WTC11 (cell line): ENCODE measurements around the gene ELP4. TPM values are rescaled to one million over a fixed set of nuclear protein-coding genes. Genes with fewer than 3 reads are reported as not detected.

ENCODE experiments used
- ATAC-seq: fragments of 200-7000 bp; cut with Tn5 transposase; 2 replicates; pipeline ENCODE4 v1.10.0; 2021; ENCODE audit warnings: mild to moderate bottlenecking, moderate library complexity
- CTCF ChIA-PET: fragments of 300-600 bp; sonication (Branson Sonifier 250); formaldehyde crosslinking; loops from one replicate; lab custom pipeline; 2021; ENCODE audit warnings: antibody characterized with exemption; lab: Charles Lee
- POLR2A ChIA-PET: fragments of 350-600 bp; sonication (Branson Sonifier 250); formaldehyde crosslinking; loops from one replicate; lab custom pipeline; 2021; ENCODE audit warnings: antibody characterized with exemption; lab: Charles Lee
- DNase-seq: peaks from one replicate; pipeline ENCODE4 v3.0.0; 2021; ENCODE audit warnings: low spot score
- H3K27ac Mint-ChIP-seq: 2 replicates; pipeline ENCODE4 v1.8.0; 2021; ENCODE audit warnings: mixed read lengths
- H3K27me3 Mint-ChIP-seq: 2 replicates; pipeline ENCODE4 v1.8.0; 2021; ENCODE audit warnings: low read depth, mild to moderate bottlenecking, moderate library complexity, mixed read lengths
- H3K36me3 Mint-ChIP-seq: 2 replicates; pipeline ENCODE4 v1.8.0; 2021; ENCODE audit warnings: mixed read lengths
- H3K4me1 Mint-ChIP-seq: 2 replicates; pipeline ENCODE4 v1.8.0; 2022; ENCODE audit warnings: mixed read lengths
- H3K4me3 Mint-ChIP-seq: 2 replicates; pipeline ENCODE4 v1.8.0; 2021; ENCODE audit warnings: mild to moderate bottlenecking, moderate library complexity, mixed read lengths
- H3K9me3 Mint-ChIP-seq: 2 replicates; pipeline ENCODE4 v1.8.0; 2021; ENCODE audit warnings: mixed read lengths
- AR ChIP-seq: fragments of 250-450 bp; sonication (Bioruptor Pico); IDR thresholded peaks from 2 replicates; pipeline ENCODE4 v1.9.0; 2021; ENCODE audit warnings: mild to moderate bottlenecking
- E2F5 ChIP-seq: sonication (generic); formaldehyde crosslinking; IDR thresholded peaks from 2 replicates; pipeline ENCODE4 v1.8.1; 2022; ENCODE audit warnings: mild to moderate bottlenecking, moderate library complexity, missing genetic modification reagents
- ELF4 ChIP-seq: sonication (generic); formaldehyde crosslinking; IDR thresholded peaks from 2 replicates; pipeline ENCODE4 v1.8.1; 2022; ENCODE audit warnings: low read depth, mild to moderate bottlenecking, moderate library complexity, missing genetic modification reagents
- ERG ChIP-seq: fragments of 250-450 bp; sonication (Bioruptor Pico); IDR thresholded peaks from 2 replicates; pipeline ENCODE4 v1.8.0; 2021; ENCODE audit warnings: mild to moderate bottlenecking
- FOXJ3 ChIP-seq: sonication (generic); formaldehyde crosslinking; IDR thresholded peaks from 2 replicates; pipeline ENCODE4 v1.9.0; 2021; ENCODE audit warnings: missing genetic modification reagents, mild to moderate bottlenecking, borderline replicate concordance
- KAT7 ChIP-seq: sonication (generic); formaldehyde crosslinking; IDR thresholded peaks from 2 replicates; pipeline ENCODE4 v1.8.1; 2023; ENCODE audit warnings: missing genetic modification reagents, mild to moderate bottlenecking, borderline replicate concordance
- NR3C1 ChIP-seq: sonication (generic); formaldehyde crosslinking; conservative IDR thresholded peaks from 2 replicates; pipeline ENCODE4 v1.8.1; 2023; ENCODE audit warnings: low read depth, mild to moderate bottlenecking, missing genetic modification reagents
- PRDM15 ChIP-seq: sonication (generic); formaldehyde crosslinking; IDR thresholded peaks from 2 replicates; pipeline ENCODE4 v1.8.0; 2022; ENCODE audit warnings: missing genetic modification reagents
- SMAD4 ChIP-seq: sonication (generic); formaldehyde crosslinking; IDR thresholded peaks from 2 replicates; pipeline ENCODE4 v1.8.0; 2022; ENCODE audit warnings: mild to moderate bottlenecking, missing genetic modification reagents
- TCF7 ChIP-seq: sonication (generic); formaldehyde crosslinking; IDR thresholded peaks from 2 replicates; pipeline ENCODE4 v1.8.0; 2022; ENCODE audit warnings: mild to moderate bottlenecking, low read depth, missing genetic modification reagents, moderate library complexity
- ZMAT4 ChIP-seq: fragments of 250-450 bp; sonication (Bioruptor Pico); IDR thresholded peaks from 2 replicates; pipeline ENCODE4 v1.9.0; 2021; ENCODE audit warnings: mild to moderate bottlenecking
- ZNF396 ChIP-seq: fragments of 250-450 bp; sonication (Bioruptor Pico); IDR thresholded peaks from 2 replicates; pipeline ENCODE4 v1.8.0; 2021; ENCODE audit warnings: mild to moderate bottlenecking, moderate library complexity, borderline replicate concordance
- total RNA-seq: library from RNA; stranded (reverse); gene quantifications from 3 replicates; pipeline ENCODE4 v1.2.3, GENCODE V29; 2021
- TF ChIP-seq, protein P1 (sequence below): sonication (generic); formaldehyde crosslinking; conservative IDR thresholded peaks from 2 replicates; pipeline ENCODE4 v1.8.1; 2023; ENCODE audit warnings: mild to moderate bottlenecking, low read depth, missing genetic modification reagents, moderate library complexity
- TF ChIP-seq, protein P2 (sequence below): sonication (generic); formaldehyde crosslinking; IDR thresholded peaks from 2 replicates; pipeline ENCODE4 v1.8.1; 2023; ENCODE audit warnings: mild to moderate bottlenecking, missing genetic modification reagents, borderline replicate concordance

Gene ELP4
- total RNA-seq, 1 experiment from 2014 or later = 14.6 TPM

- no peak for TF ChIP-seq E2F5
- TF ChIP-seq, protein P1, sequence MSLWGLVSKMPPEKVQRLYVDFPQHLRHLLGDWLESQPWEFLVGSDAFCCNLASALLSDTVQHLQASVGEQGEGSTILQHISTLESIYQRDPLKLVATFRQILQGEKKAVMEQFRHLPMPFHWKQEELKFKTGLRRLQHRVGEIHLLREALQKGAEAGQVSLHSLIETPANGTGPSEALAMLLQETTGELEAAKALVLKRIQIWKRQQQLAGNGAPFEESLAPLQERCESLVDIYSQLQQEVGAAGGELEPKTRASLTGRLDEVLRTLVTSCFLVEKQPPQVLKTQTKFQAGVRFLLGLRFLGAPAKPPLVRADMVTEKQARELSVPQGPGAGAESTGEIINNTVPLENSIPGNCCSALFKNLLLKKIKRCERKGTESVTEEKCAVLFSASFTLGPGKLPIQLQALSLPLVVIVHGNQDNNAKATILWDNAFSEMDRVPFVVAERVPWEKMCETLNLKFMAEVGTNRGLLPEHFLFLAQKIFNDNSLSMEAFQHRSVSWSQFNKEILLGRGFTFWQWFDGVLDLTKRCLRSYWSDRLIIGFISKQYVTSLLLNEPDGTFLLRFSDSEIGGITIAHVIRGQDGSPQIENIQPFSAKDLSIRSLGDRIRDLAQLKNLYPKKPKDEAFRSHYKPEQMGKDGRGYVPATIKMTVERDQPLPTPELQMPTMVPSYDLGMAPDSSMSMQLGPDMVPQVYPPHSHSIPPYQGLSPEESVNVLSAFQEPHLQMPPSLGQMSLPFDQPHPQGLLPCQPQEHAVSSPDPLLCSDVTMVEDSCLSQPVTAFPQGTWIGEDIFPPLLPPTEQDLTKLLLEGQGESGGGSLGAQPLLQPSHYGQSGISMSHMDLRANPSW (CRISPR knock-in tag) = no peak
- TF ChIP-seq ELF4 (CRISPR knock-in tag) = no peak
- no peak for TF ChIP-seq AR
- no peak for TF ChIP-seq NR3C1 (CRISPR knock-in tag)
Measured at GRCh38 chr11:31477528-31478222, 31.9 kb upstream of the ELP4 start (continued).

DNA sequence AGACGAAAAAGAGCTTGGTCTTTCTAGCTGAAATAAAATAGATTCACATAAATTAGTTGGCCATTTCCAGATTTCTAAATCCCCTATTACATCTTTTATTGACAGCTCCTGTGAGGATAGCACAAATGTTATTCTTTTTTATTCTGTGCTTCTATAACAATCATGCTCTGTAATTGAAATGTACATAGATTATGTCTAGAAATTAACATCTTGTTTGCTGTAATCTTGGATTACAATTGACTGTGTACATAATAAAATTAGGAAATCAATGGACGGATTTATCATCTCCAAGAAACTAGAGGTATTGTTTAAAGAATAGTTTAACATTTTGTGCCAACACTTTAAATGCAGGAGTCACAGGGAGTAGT, 31.4 kb upstream of the ELP4 start:
- peaks cover 3% of the 10 kb centered on the region for H3K4me1 Mint-ChIP-seq
- no peaks in the 10 kb centered on the region; the same call in 1 of the 2 replicates for H3K36me3 Mint-ChIP-seq
- CTCF ChIA-PET = interaction anchor here (1.0 kb wide), 1 partner anchor 163 kb away, joined by 3 read pairs; no protein-coding TSS in a partner anchor
- no peaks in the 10 kb centered on the region for H3K9me3 Mint-ChIP-seq
- ATAC-seq (no peak), DNase-seq (no peak)
- no peak overlapping the region for H3K4me3 Mint-ChIP-seq
- H3K27ac Mint-ChIP-seq = no peak overlapping the region
- TF ChIP-seq SMAD4 (CRISPR knock-in tag) (no peak), KAT7 (no peak), PRDM15 (no peak), ERG (CRISPR knock-in tag) (no peak), TCF7 (no peak), ZMAT4 (no peak), FOXJ3 (no peak), ZNF396 (CRISPR knock-in tag) (no peak)
- TF ChIP-seq, protein P2, sequence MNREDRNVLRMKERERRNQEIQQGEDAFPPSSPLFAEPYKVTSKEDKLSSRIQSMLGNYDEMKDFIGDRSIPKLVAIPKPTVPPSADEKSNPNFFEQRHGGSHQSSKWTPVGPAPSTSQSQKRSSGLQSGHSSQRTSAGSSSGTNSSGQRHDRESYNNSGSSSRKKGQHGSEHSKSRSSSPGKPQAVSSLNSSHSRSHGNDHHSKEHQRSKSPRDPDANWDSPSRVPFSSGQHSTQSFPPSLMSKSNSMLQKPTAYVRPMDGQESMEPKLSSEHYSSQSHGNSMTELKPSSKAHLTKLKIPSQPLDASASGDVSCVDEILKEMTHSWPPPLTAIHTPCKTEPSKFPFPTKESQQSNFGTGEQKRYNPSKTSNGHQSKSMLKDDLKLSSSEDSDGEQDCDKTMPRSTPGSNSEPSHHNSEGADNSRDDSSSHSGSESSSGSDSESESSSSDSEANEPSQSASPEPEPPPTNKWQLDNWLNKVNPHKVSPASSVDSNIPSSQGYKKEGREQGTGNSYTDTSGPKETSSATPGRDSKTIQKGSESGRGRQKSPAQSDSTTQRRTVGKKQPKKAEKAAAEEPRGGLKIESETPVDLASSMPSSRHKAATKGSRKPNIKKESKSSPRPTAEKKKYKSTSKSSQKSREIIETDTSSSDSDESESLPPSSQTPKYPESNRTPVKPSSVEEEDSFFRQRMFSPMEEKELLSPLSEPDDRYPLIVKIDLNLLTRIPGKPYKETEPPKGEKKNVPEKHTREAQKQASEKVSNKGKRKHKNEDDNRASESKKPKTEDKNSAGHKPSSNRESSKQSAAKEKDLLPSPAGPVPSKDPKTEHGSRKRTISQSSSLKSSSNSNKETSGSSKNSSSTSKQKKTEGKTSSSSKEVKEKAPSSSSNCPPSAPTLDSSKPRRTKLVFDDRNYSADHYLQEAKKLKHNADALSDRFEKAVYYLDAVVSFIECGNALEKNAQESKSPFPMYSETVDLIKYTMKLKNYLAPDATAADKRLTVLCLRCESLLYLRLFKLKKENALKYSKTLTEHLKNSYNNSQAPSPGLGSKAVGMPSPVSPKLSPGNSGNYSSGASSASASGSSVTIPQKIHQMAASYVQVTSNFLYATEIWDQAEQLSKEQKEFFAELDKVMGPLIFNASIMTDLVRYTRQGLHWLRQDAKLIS (CRISPR knock-in tag) = no peak
- POLR2A ChIA-PET = no interaction called here
- no peaks in the 10 kb centered on the region for H3K27me3 Mint-ChIP-seq
